SHP77 treated with DMSO at 0.1 percent for 48 hours (cell line): ENCODE measurements around the gene OVCH2.

ENCODE experiments used
- DNase-seq: peaks from one replicate; lab custom pipeline; 2025; lab: John Stamatoyannopoulos, UW

The OVCH2 gene

DNA sequence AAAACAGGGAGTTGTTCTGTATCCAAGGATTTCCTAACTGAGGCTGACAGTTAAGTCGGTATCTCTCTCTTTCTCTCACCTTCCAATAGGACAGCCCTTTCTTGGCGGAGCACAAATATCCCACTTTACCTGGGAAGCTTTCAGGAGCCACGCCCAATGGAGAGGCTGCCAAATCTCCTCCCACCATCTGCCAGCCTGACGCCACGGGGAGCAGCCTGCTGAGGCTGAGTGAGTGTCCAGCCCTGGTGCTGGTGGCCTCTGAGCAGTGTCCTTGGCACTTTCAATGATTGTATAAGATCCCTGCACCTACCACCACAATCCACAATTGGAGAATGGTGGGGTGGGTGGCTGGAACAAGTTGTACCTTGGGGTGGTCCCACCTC is 66.6 kb downstream of the OVCH2 start:
- DNase-seq: no peak
